ENCODE results near the gene HOXA6. TPM values are rescaled to one million over a fixed set of nuclear protein-coding genes. Genes with fewer than 3 reads are reported as not detected.

Gene HOXA6
- total RNA-seq, 1 experiment from 2014 or later, result 3.3 TPM

- Histone ChIP-seq H3K27me3 (ENCODE audit: control insufficient read depth, insufficient read depth, low read length) (no peaks in the 10 kb centered on the region), H3K4me1 (ENCODE audit: control insufficient read depth, insufficient read depth, low read length) (peaks cover 10% of the 10 kb centered on the region), H3K36me3 (ENCODE audit: control insufficient read depth, insufficient read depth, low read length) (no peaks in the 10 kb centered on the region; the same call in 1 of the 2 replicates), H3K27ac (ENCODE audit: low read length) (no peak overlapping the region), H3K9me3 (ENCODE audit: control insufficient read depth, insufficient read depth, low read depth, low read length) (no peaks in the 10 kb centered on the region), H3K4me3 (ENCODE audit: low read depth in 2 of 2, low read length in 2 of 2) (no peak overlapping the region; a peak in 1 of 4 replicates)
- in situ Hi-C loops (cut with HindIII; ENCODE audit: low pct_unique_long_range_greater_than_20kb, low sequenced_read_pairs) (no loop called here), intact Hi-C loops (cut with micrococcal nuclease; ENCODE audit: unreplicated experiment) (no loop called here)
- no TSS peak for BruUV-seq (replicated peaks)
- TF ChIP-seq POLR2AphosphoS5 (IDR thresholded peaks at IDR 0.05; ENCODE audit: low read depth, low read length) (no peak), REST (IDR thresholded peaks at IDR 0.05; ENCODE audit: insufficient read depth in 1 of 2, low read depth in 2 of 2, low read length in 1 of 2) (no peak)
- DNase-seq (ENCODE audit: low read depth, low spot score) (no peak), ATAC-seq (no peak)
- CTCF ChIA-PET, result interaction anchor here (0.6 kb wide), 1 partner anchor 11 kb away, joined by 3 read pairs; the partner anchor contains the start of gene HOXA5
- POLR2A ChIA-PET, result no interaction called here
Measured at GRCh38 chr7:27154369-27154768, 6.8 kb upstream of the HOXA6 start.

- ChIA-PET CTCF (interaction anchor here (0.6 kb wide), 1 partner anchor 33 kb away, joined by 3 read pairs; no protein-coding TSS in a partner anchor), POLR2A (no interaction called here)
- TF ChIP-seq SIN3A (IDR thresholded peaks at IDR 0.05; ENCODE audit: borderline replicate concordance, insufficient read depth, low read depth, low read length) (no peak), TCF7L2 (IDR thresholded peaks at IDR 0.05; ENCODE audit: low read depth, low read length) (no peak), REST (IDR thresholded peaks at IDR 0.05; ENCODE audit: insufficient read depth in 1 of 2, low read depth in 2 of 2, low read length in 1 of 2) (no peak), POLR2AphosphoS5 (IDR thresholded peaks at IDR 0.05; ENCODE audit: low read depth, low read length) (no peak), CTCF (IDR thresholded peaks at IDR 0.05) (no peak)
- BruUV-seq (replicated peaks), result no TSS peak
- Histone ChIP-seq H3K4me1 (ENCODE audit: control insufficient read depth, insufficient read depth, low read length) (peaks cover 18% of the 10 kb centered on the region), H3K4me3 (ENCODE audit: low read depth in 2 of 2, low read length in 2 of 2) (no peak overlapping the region), H3K9me3 (ENCODE audit: control insufficient read depth, insufficient read depth, low read depth, low read length) (no peaks in the 10 kb centered on the region), H3K27me3 (ENCODE audit: control insufficient read depth, insufficient read depth, low read length) (no peaks in the 10 kb centered on the region), H3K27ac (ENCODE audit: low read length) (no peak overlapping the region), H3K36me3 (ENCODE audit: control insufficient read depth, insufficient read depth, low read length) (no peaks in the 10 kb centered on the region; the same call in 1 of the 2 replicates)
- in situ Hi-C loops (cut with HindIII; ENCODE audit: low pct_unique_long_range_greater_than_20kb, low sequenced_read_pairs) (no loop called here), intact Hi-C loops (cut with micrococcal nuclease; ENCODE audit: unreplicated experiment) (no loop called here)
- no peak for ATAC-seq
- DNase-seq (ENCODE audit: low read depth, low spot score), result no peak
Measured at GRCh38 chr7:27153526-27153925, 6.0 kb upstream of the HOXA6 start.

All from Panc1 (cell line).